ENCODE data around the gene ZNF662. TPM values are rescaled to one million over a fixed set of nuclear protein-coding genes. Genes with fewer than 3 reads are reported as not detected.

The ZNF662 gene
- total RNA-seq, 4 donors from 2014 or later = 1.9 to 7.6 (median 2.8) TPM

DNA sequence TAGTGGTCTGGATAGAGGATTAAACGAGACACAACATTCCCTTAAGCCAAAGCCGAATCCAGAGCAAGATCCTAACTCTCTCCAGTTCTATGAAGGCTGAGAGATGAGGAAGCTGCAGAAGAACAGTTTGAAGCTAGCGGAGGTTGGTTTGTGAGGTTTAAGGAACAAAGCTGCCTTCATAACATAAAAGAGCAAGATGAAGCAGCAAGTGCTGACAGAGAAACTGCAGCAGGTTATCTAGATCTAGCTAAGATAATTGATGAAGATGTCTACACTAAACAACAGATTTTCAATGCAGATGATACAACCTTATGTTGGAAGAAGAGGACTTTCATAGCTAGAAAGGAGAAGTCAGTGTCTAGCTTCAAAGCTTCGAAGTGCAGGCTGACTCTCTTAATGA, 58.3 kb downstream of the ZNF662 start:
- WGBS, 2 donors = 75% methylated on average over 4 of the region's 4 CpGs
- H3K36me3 ChIP-seq = no peaks in the 10 kb centered on the region
- H3K27me3 ChIP-seq = no peaks in the 10 kb centered on the region
- TF ChIP-seq POLR2A (IDR thresholded peaks at IDR 0.05) = no peak
- TF ChIP-seq, protein P1, sequence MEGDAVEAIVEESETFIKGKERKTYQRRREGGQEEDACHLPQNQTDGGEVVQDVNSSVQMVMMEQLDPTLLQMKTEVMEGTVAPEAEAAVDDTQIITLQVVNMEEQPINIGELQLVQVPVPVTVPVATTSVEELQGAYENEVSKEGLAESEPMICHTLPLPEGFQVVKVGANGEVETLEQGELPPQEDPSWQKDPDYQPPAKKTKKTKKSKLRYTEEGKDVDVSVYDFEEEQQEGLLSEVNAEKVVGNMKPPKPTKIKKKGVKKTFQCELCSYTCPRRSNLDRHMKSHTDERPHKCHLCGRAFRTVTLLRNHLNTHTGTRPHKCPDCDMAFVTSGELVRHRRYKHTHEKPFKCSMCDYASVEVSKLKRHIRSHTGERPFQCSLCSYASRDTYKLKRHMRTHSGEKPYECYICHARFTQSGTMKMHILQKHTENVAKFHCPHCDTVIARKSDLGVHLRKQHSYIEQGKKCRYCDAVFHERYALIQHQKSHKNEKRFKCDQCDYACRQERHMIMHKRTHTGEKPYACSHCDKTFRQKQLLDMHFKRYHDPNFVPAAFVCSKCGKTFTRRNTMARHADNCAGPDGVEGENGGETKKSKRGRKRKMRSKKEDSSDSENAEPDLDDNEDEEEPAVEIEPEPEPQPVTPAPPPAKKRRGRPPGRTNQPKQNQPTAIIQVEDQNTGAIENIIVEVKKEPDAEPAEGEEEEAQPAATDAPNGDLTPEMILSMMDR (IDR thresholded peaks at IDR 0.05) = no peak
- DNase-seq = no peak
- intact Hi-C loops (cut with DNase I) = no loop called here
- no peak overlapping the region for H3K4me3 ChIP-seq
- no peaks in the 10 kb centered on the region for H3K9me3 ChIP-seq
- H3K27ac ChIP-seq = no peak overlapping the region
- peaks cover 0 to 6% (median 0%) of the 10 kb centered on the region in 3 donors for H3K4me1 ChIP-seq

Other genes starting within 250 kb of the ZNF662 start
- gene KLHL40, start 220.6 kb upstream of the ZNF662 start, total RNA-seq = not detected
- not detected for gene HHATL, start 203.3 kb upstream of the ZNF662 start, total RNA-seq
- 1 to 10 TPM in 1 of 4 donors, under 1 TPM in 1, not detected in 2; 0.62 to 1.3 TPM for gene CCDC13, start 132.9 kb upstream of the ZNF662 start, total RNA-seq
- gene HIGD1A, start 101.7 kb upstream of the ZNF662 start, total RNA-seq = 100 to 1,000 TPM in 3 of 4 donors, 10 to 100 TPM in 1; 52.3 to 239 (median 212) TPM
- gene ACKR2, start 96.7 kb upstream of the ZNF662 start, total RNA-seq = 1 to 10 TPM; 2.7 to 6.5 (median 3.1) TPM
- gene CYP8B1, start 30.3 kb upstream of the ZNF662 start, total RNA-seq = not detected
- gene GASK1A, start 73.2 kb downstream of the ZNF662 start, total RNA-seq = 10 to 100 TPM in 1 of 4 donors, 1 to 10 TPM in 3; 1.4 to 10.1 (median 2.4) TPM
- gene POMGNT2, start 199.9 kb downstream of the ZNF662 start, total RNA-seq = 10 to 100 TPM in 1 of 4 donors, 1 to 10 TPM in 3; 4.4 to 14.0 (median 9.0) TPM

Data from esophagus squamous epithelium (tissue), 5 donors.